AG09309 (cell line): ENCODE data around the gene PDCD7.
"Not testable (repeated sequence)": the region's sequence is repeated elsewhere in the genome, so short reads cannot be mapped to it uniquely, and the experiment has no call there.

Experiments used
- DNase-seq: peaks from one replicate; pipeline ENCODE4 v3.0.0-alpha.2; 2010; ENCODE audit warnings: low read depth
- H3K4me3 ChIP-seq: 2 replicates; pipeline ENCODE4 v1.5.1; 2011; ENCODE audit warnings: mild to moderate bottlenecking, low read depth, low read length, moderate library complexity; ENCODE audit not compliant: control insufficient read depth
- TF ChIP-seq, protein P1 (sequence below): IDR thresholded peaks from 2 replicates; pipeline ENCODE4 v1.5.1; 2011; ENCODE audit warnings: mild to moderate bottlenecking, low read depth, low read length, inconsistent platforms; ENCODE audit not compliant: insufficient read depth, control insufficient read depth; ENCODE audit errors: missing control alignments

PDCD7 gene

DNA sequence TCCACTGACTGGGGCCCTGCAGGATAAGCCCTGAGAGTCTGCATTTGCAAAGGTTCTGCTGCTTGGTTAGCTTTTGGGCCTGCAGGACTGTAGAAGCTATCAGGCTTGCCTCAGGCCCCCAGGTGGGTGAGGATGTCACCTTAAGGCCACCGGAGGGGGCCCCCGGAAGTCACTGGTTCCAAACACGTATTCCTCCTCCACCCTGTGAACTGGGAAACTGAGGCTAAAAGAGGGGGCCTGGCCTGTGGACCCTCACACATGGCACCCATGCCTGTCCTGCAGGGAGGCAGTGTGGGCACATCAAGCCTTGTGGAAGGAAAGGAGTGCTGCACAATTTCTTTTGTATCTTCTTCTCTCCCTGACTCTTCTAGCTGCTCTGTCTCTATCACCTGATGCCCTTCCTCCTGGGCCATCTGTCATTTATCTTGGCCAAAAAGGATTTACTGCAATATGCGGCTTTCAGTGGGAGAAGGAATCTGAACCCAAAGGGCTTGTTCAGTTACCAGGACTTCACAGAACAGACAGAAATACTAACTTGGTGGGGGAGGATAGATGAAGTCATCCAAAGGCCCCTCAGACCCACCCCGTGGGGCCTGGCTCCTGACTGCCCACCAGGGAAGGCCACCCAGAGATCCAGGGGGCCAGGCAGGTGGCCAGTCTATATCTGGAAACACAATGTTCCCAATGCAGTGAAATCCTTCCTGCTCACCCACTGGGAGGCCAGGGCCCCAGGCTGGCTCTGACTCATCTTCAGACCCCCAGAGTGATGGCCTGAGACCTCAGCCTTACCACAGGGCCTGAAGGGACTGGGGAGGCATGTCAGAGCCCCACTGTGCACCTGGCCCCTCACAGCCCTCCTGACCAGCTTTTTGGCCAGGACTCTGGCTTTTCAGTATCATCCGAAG is 36.9 kb downstream of the PDCD7 start:
- DNase-seq: no peak
- no peak overlapping the region for H3K4me3 ChIP-seq
- TF ChIP-seq, protein P1, sequence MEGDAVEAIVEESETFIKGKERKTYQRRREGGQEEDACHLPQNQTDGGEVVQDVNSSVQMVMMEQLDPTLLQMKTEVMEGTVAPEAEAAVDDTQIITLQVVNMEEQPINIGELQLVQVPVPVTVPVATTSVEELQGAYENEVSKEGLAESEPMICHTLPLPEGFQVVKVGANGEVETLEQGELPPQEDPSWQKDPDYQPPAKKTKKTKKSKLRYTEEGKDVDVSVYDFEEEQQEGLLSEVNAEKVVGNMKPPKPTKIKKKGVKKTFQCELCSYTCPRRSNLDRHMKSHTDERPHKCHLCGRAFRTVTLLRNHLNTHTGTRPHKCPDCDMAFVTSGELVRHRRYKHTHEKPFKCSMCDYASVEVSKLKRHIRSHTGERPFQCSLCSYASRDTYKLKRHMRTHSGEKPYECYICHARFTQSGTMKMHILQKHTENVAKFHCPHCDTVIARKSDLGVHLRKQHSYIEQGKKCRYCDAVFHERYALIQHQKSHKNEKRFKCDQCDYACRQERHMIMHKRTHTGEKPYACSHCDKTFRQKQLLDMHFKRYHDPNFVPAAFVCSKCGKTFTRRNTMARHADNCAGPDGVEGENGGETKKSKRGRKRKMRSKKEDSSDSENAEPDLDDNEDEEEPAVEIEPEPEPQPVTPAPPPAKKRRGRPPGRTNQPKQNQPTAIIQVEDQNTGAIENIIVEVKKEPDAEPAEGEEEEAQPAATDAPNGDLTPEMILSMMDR: no peak

DNA sequence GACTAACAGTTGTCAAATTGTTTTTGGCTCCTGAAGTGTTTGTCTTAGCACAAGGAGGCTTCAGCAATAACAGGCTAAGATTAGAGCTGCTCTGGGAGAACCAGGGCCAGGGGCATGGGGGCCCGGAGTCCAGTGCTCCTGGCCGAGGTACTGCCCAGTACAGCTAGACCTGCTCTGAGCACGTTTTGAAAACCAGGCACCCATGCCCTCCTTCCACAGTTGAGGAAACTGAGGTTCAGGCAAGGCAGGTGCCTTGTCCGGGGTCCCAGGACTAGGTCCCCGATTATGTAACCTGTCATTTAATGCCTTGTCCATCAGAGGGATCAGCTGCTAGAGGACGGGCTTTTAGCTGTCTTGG is 37.9 kb downstream of the PDCD7 start:
- TF ChIP-seq, protein P1: no peak
- H3K4me3 ChIP-seq: no peak overlapping the region
- no peak for DNase-seq

DNA sequence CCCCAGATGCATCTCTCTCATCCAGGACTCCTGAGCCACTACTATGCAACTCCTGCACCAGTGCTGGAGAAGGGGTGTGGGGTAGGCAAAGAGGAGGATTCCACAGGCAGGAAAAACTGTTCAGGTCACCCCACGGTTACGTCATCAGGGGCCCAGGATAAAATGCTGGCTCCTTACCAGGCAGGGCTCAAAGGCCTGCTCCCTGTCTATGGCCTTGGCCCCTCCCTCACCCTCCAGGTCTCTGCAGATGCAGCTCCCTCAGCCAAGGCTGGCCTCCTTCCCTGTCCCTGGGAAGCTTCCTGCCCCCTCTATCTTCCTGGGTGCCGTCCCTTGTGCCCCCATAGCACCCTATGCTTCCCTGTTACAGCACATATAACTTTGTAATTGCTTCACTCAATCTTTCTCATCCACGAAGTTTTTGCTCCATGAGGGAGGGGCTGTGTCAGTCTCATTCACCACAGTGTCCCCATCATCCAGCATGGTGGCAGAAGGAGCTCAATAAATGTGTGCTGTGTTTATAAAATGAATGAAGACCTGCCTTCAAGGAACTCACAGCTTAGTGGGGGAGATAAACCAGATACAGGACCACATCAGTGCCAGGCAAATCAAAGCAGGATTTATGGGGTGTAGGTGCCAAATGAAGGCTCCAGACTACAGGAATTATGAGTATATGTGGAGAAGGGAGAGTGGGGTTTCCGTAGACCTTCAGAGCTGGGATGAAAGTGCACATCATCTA is 38.4 kb downstream of the PDCD7 start:
- TF ChIP-seq, protein P1: no peak
- no peak overlapping the region for H3K4me3 ChIP-seq
- DNase-seq: no peak

DNA sequence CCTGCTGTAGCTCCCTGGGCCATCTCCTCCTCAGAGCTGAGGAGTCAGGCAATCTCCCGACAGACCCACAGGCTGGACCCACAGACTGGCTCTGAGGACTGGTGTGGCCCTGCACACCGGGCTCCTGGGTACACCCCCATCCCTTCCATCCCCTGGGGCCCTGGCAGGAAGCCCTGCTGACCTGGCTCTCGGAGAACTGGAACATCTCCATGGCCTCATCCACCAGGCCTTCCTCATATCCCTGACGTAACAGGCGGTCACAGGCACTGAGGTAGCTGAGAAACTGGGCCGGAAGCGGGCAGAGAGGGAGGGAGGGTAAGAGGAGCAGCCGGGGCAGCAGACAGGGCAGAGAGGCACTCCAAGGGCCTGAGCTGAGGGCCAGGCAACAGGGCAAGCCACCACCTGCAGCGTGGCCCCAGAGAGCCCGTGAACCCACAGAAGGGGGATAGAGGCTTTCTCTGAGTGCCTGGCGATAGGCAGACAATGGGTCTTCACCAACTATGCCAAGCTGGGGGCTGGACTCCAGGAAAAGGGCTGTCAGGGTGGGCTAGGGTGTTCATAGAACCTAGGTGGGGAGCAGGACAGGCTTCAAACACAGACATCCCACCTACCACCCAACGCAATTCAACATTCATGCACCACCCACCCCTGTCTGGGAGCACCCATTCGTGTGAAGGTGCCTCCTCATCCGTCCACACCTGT is 39.2 kb downstream of the PDCD7 start:
- TF ChIP-seq, protein P1: no peak

DNA sequence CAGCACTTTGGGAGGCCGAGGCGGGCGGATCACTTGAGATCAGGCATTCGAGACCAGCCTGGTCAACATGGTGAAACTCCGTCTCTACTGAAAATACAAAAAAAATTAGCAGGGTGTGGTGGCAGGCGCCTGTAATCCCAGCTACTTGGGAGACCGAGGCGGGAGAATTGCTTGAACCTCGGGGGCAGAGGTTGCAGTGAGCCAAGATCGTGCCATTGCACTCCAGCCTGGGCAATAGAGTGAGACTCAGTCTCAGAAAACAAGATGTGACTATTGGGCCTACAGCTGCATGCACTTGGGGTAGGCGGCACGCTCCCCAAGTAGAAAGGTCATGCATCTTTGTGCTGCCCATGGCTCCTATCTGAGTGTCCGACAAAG is 39.8 kb downstream of the PDCD7 start:
- H3K4me3 ChIP-seq, DNase-seq: not testable (repeated sequence)

More for the DNA sequence above, 39.2 kb downstream of the PDCD7 start:
- H3K4me3 ChIP-seq: no peak overlapping the region
- no peak for DNase-seq

DNA sequence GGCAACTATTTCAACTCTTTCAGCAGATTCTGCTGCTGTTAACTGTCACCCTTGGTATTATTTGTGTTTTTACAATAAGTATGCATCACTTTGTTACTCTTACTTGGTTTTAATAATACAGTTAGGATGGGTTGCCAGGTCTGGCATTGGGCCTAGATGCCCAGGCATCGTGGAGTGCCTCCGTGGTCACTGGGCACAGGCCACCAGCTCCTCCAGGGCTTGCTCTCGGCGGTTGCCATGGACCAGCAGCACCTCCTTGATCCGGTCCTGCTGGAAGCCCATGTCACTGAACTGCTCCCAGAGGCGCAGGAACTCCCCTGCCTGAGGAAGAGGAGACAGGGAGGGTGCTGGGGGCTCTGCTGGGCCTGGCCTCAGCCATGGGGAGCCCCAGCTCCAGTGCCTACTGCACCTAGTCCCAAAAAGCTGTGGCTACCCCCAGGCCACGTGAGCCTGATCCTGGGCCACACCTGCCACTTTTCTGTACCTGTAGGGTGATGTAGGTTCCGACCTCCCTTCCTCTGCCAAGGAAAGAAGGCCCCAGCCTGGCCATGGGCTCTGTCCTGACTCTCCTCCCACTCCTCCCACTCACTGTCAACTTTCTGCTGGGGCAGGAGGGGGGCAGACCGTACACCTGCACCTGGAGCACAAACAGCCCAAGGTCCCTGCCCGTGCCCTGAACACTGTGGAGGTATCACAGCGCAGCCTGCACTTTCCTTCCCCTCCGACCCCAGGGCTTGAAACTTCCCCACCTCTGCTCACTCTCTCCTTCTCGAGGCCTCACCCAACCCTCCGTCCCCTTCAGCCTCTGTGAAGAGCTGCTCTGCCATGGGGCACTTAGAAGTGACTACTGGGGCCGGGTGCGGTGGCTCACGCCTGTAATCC is 40.5 kb downstream of the PDCD7 start:
- TF ChIP-seq, protein P1: no peak
- DNase-seq: no peak
- no peak overlapping the region for H3K4me3 ChIP-seq
